ENCODE data around the gene BRINP3.

The BRINP3 gene

GRCh38 chr1:190312763-190313162 lies 164.9 kb downstream of the BRINP3 start:
- DNase-seq: no peak

GRCh38 chr1:190303501-190303900 lies 174.2 kb downstream of the BRINP3 start:
- DNase-seq: no peak

GRCh38 chr1:190296453-190296852 lies 181.2 kb downstream of the BRINP3 start:
- no peak for DNase-seq

GRCh38 chr1:190289897-190290296 lies 187.8 kb downstream of the BRINP3 start:
- no peak for DNase-seq

GRCh38 chr1:190286111-190286510 lies 191.6 kb downstream of the BRINP3 start:
- no peak for DNase-seq

GRCh38 chr1:190277107-190277506 lies 200.6 kb downstream of the BRINP3 start:
- DNase-seq: no peak

GRCh38 chr1:190274721-190275120 lies 202.9 kb downstream of the BRINP3 start:
- no peak for DNase-seq

- no peak for DNase-seq
Observed at GRCh38 chr1:190273161-190273560, 204.5 kb downstream of the BRINP3 start.

- no peak for DNase-seq
Observed at GRCh38 chr1:190262538-190262937, 215.1 kb downstream of the BRINP3 start.

GRCh38 chr1:190259424-190259823 lies 218.2 kb downstream of the BRINP3 start:
- DNase-seq: no peak

- DNase-seq: no peak
Observed at GRCh38 chr1:190258003-190258402, 219.7 kb downstream of the BRINP3 start.

GRCh38 chr1:190252046-190252445 lies 225.6 kb downstream of the BRINP3 start:
- no peak for DNase-seq

GRCh38 chr1:190250368-190250767 lies 227.3 kb downstream of the BRINP3 start:
- no peak for DNase-seq

- DNase-seq: no peak
Observed at GRCh38 chr1:190244406-190244805, 233.3 kb downstream of the BRINP3 start.

- DNase-seq: no peak
Observed at GRCh38 chr1:190243056-190243455, 234.6 kb downstream of the BRINP3 start.

GRCh38 chr1:190226006-190226405 lies 251.7 kb downstream of the BRINP3 start:
- no peak for DNase-seq

GRCh38 chr1:190212450-190212849 lies 265.2 kb downstream of the BRINP3 start:
- no peak for DNase-seq

GRCh38 chr1:190207733-190208132 lies 269.9 kb downstream of the BRINP3 start:
- DNase-seq: no peak

GRCh38 chr1:190205713-190206112 lies 272.0 kb downstream of the BRINP3 start:
- DNase-seq: peak; percentile 14

GRCh38 chr1:190196020-190196419 lies 281.6 kb downstream of the BRINP3 start:
- DNase-seq: no peak

GRCh38 chr1:190193508-190194115 lies 284.1 kb downstream of the BRINP3 start:
- no peak for DNase-seq

GRCh38 chr1:190192627-190193026 lies 285.0 kb downstream of the BRINP3 start:
- DNase-seq: no peak

GRCh38 chr1:190183588-190183987 lies 294.1 kb downstream of the BRINP3 start:
- DNase-seq: no peak

GRCh38 chr1:190179817-190180216 lies 297.8 kb downstream of the BRINP3 start:
- no peak for DNase-seq

- no peak for DNase-seq
Observed at GRCh38 chr1:190178827-190179226, 298.8 kb downstream of the BRINP3 start.

GRCh38 chr1:190177555-190177954 lies 300.1 kb downstream of the BRINP3 start:
- DNase-seq: no peak

All from HCEC 1CT (cell line).